WTC11 (cell line): ENCODE data around the gene WDSUB1. TPM values are rescaled to one million over a fixed set of nuclear protein-coding genes. Genes with fewer than 3 reads are reported as not detected.

Source experiments
- ATAC-seq: fragments of 200-7000 bp; cut with Tn5 transposase; 2 replicates; pipeline ENCODE4 v1.10.0; 2021; ENCODE audit warnings: mild to moderate bottlenecking, moderate library complexity
- CTCF ChIA-PET: fragments of 300-600 bp; sonication (Branson Sonifier 250); formaldehyde crosslinking; loops from one replicate; lab custom pipeline; 2021; ENCODE audit warnings: antibody characterized with exemption; lab: Charles Lee
- POLR2A ChIA-PET: fragments of 350-600 bp; sonication (Branson Sonifier 250); formaldehyde crosslinking; loops from one replicate; lab custom pipeline; 2021; ENCODE audit warnings: antibody characterized with exemption; lab: Charles Lee
- DNase-seq: peaks from one replicate; pipeline ENCODE4 v3.0.0; 2021; ENCODE audit warnings: low spot score
- H3K27ac Mint-ChIP-seq: 2 replicates; pipeline ENCODE4 v1.8.0; 2021; ENCODE audit warnings: mixed read lengths
- H3K27me3 Mint-ChIP-seq: 2 replicates; pipeline ENCODE4 v1.8.0; 2021; ENCODE audit warnings: low read depth, mild to moderate bottlenecking, moderate library complexity, mixed read lengths
- H3K36me3 Mint-ChIP-seq: 2 replicates; pipeline ENCODE4 v1.8.0; 2021; ENCODE audit warnings: mixed read lengths
- H3K4me1 Mint-ChIP-seq: 2 replicates; pipeline ENCODE4 v1.8.0; 2022; ENCODE audit warnings: mixed read lengths
- H3K4me3 Mint-ChIP-seq: 2 replicates; pipeline ENCODE4 v1.8.0; 2021; ENCODE audit warnings: mild to moderate bottlenecking, moderate library complexity, mixed read lengths
- H3K9me3 Mint-ChIP-seq: 2 replicates; pipeline ENCODE4 v1.8.0; 2021; ENCODE audit warnings: mixed read lengths
- ARID4B ChIP-seq: sonication (generic); formaldehyde crosslinking; IDR thresholded peaks from 2 replicates; pipeline ENCODE4 v1.8.0; 2023; ENCODE audit warnings: missing genetic modification reagents, mild to moderate bottlenecking, borderline replicate concordance
- CBFB ChIP-seq: sonication (generic); formaldehyde crosslinking; IDR thresholded peaks from 2 replicates; pipeline ENCODE4 v1.8.1; 2022; ENCODE audit warnings: mild to moderate bottlenecking, low read depth, missing genetic modification reagents
- CDX4 ChIP-seq: fragments of 250-450 bp; sonication (Bioruptor Pico); IDR thresholded peaks from 2 replicates; pipeline ENCODE4 v1.9.0; 2021; ENCODE audit warnings: moderate library complexity, mild to moderate bottlenecking, inconsistent platforms, borderline replicate concordance
- CREM ChIP-seq: sonication (generic); formaldehyde crosslinking; IDR thresholded peaks from 2 replicates; pipeline ENCODE4 v1.8.1; 2022; ENCODE audit warnings: mild to moderate bottlenecking, missing genetic modification reagents, moderate library complexity
- CTCF ChIP-seq: fragments of 200-600 bp; IDR thresholded peaks from 2 replicates; pipeline ENCODE4 v1.8.0; 2022; ENCODE audit warnings: antibody characterized with exemption
- ELF4 ChIP-seq: sonication (generic); formaldehyde crosslinking; IDR thresholded peaks from 2 replicates; pipeline ENCODE4 v1.8.1; 2022; ENCODE audit warnings: low read depth, mild to moderate bottlenecking, moderate library complexity, missing genetic modification reagents
- FOXP4 ChIP-seq: sonication (generic); formaldehyde crosslinking; IDR thresholded peaks from 2 replicates; pipeline ENCODE4 v1.8.0; 2022; ENCODE audit warnings: mild to moderate bottlenecking, missing genetic modification reagents
- MAX ChIP-seq: sonication (generic); formaldehyde crosslinking; IDR thresholded peaks from 2 replicates; pipeline ENCODE4 v1.8.0; 2022; ENCODE audit warnings: mild to moderate bottlenecking, missing genetic modification reagents
- MXD4 ChIP-seq: fragments of 250-450 bp; sonication (Bioruptor Pico); IDR thresholded peaks from 2 replicates; pipeline ENCODE4 v1.8.0; 2021; ENCODE audit warnings: mild to moderate bottlenecking, moderate library complexity, borderline replicate concordance
- MYBL2 ChIP-seq: sonication (generic); formaldehyde crosslinking; IDR thresholded peaks from 2 replicates; pipeline ENCODE4 v1.8.1; 2023; ENCODE audit warnings: mild to moderate bottlenecking, moderate library complexity, missing genetic modification reagents
- NR2C2 ChIP-seq: sonication (generic); formaldehyde crosslinking; IDR thresholded peaks from 2 replicates; pipeline ENCODE4 v1.8.0; 2022; ENCODE audit warnings: mild to moderate bottlenecking, missing genetic modification reagents
- PRRX2 ChIP-seq: fragments of 250-450 bp; sonication (Bioruptor Pico); IDR thresholded peaks from 2 replicates; pipeline ENCODE4 v1.8.0; 2021; ENCODE audit warnings: mild to moderate bottlenecking
- SMAD4 ChIP-seq: sonication (generic); formaldehyde crosslinking; IDR thresholded peaks from 2 replicates; pipeline ENCODE4 v1.8.0; 2022; ENCODE audit warnings: mild to moderate bottlenecking, missing genetic modification reagents
- SOX15 ChIP-seq: fragments of 250-450 bp; sonication (Bioruptor Pico); IDR thresholded peaks from 2 replicates; pipeline ENCODE4 v1.9.0; 2021; ENCODE audit warnings: mild to moderate bottlenecking
- ZBTB43 ChIP-seq: sonication (generic); formaldehyde crosslinking; IDR thresholded peaks from 2 replicates; pipeline ENCODE4 v1.8.1; 2023; ENCODE audit warnings: mild to moderate bottlenecking, missing genetic modification reagents
- ZNF317 ChIP-seq: sonication (generic); formaldehyde crosslinking; IDR thresholded peaks from 2 replicates; pipeline ENCODE4 v1.8.1; 2023; ENCODE audit warnings: low read depth, mild to moderate bottlenecking, moderate library complexity, missing genetic modification reagents, borderline replicate concordance
- ZNF416 ChIP-seq: fragments of 250-450 bp; sonication (Bioruptor Pico); IDR thresholded peaks from 2 replicates; pipeline ENCODE4 v1.9.0; 2021; ENCODE audit warnings: mild to moderate bottlenecking, inconsistent platforms
- ZNF423 ChIP-seq: fragments of 250-450 bp; sonication (Bioruptor Pico); IDR thresholded peaks from 2 replicates; pipeline ENCODE4 v2.1.2; 2022; ENCODE audit warnings: mild to moderate bottlenecking, moderate library complexity
- ZNF671 ChIP-seq: fragments of 250-450 bp; sonication (Bioruptor Pico); IDR thresholded peaks from 2 replicates; pipeline ENCODE4 v1.8.0; 2021; ENCODE audit warnings: mild to moderate bottlenecking
- ZSCAN18 ChIP-seq: fragments of 250-450 bp; sonication (Bioruptor Pico); IDR thresholded peaks from 2 replicates; pipeline ENCODE4 v2.1.2; 2022; ENCODE audit warnings: mild to moderate bottlenecking, moderate library complexity
- total RNA-seq: library from RNA; stranded (reverse); gene quantifications from 3 replicates; pipeline ENCODE4 v1.2.3, GENCODE V29; 2021
- TF ChIP-seq, protein P1 (sequence below): fragments of 250-450 bp; sonication (Bioruptor Pico); IDR thresholded peaks from 2 replicates; pipeline ENCODE4 v1.9.0; 2021; ENCODE audit warnings: mild to moderate bottlenecking
- TF ChIP-seq, protein P2 (sequence below): sonication (generic); formaldehyde crosslinking; conservative IDR thresholded peaks from 2 replicates; pipeline ENCODE4 v1.8.1; 2022; ENCODE audit warnings: mild to moderate bottlenecking, missing genetic modification reagents

Gene WDSUB1
- total RNA-seq, 1 experiment from 2014 or later = 5.8 TPM

DNA sequence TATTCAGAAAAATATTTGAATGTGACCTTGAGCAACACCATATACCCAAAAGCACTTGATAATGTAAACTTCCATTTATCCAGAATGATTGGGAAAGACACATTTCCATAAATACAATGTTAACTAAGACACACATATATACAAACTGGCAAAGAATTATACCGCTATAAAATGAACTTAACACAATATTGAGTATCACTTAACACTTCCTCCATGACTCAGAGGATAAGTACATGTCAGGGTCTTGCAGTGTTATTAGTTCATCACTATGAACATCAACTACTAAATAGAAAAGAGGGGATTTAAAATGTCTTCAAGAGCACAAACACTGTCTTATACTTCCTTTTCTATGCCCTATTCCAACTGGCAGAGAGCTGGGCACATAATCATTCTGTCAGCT, 18.6 kb downstream of the WDSUB1 start:
- Mint-ChIP-seq H3K27me3 (no peaks in the 10 kb centered on the region), H3K36me3 (peaks cover 4% of the 10 kb centered on the region), H3K9me3 (no peaks in the 10 kb centered on the region), H3K4me1 (peaks cover 8% of the 10 kb centered on the region), H3K27ac (no peak overlapping the region), H3K4me3 (no peak overlapping the region)
- DNase-seq (no peak), ATAC-seq (no peak)
- ChIA-PET CTCF (no interaction called here), POLR2A (no interaction called here)
- TF ChIP-seq CREM (CRISPR knock-in tag) = no peak
- no peak for TF ChIP-seq SOX15 (CRISPR knock-in tag)
- TF ChIP-seq MYBL2 = no peak
- TF ChIP-seq, protein P1, sequence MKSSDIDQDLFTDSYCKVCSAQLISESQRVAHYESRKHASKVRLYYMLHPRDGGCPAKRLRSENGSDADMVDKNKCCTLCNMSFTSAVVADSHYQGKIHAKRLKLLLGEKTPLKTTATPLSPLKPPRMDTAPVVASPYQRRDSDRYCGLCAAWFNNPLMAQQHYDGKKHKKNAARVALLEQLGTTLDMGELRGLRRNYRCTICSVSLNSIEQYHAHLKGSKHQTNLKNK (CRISPR knock-in tag) = no peak
- TF ChIP-seq ZNF423 (CRISPR knock-in tag) = no peak
- no peak for TF ChIP-seq ZSCAN18 (CRISPR knock-in tag)
- TF ChIP-seq MXD4 = no peak
- TF ChIP-seq FOXP4 = no peak
- no peak for TF ChIP-seq CTCF
- no peak for TF ChIP-seq SMAD4 (CRISPR knock-in tag)
- TF ChIP-seq, protein P2, sequence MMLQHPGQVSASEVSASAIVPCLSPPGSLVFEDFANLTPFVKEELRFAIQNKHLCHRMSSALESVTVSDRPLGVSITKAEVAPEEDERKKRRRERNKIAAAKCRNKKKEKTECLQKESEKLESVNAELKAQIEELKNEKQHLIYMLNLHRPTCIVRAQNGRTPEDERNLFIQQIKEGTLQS = no peak
- no peak for TF ChIP-seq NR2C2 (CRISPR knock-in tag)
- TF ChIP-seq ARID4B (CRISPR knock-in tag) = no peak
- TF ChIP-seq CDX4 (CRISPR knock-in tag) = no peak
- no peak for TF ChIP-seq ELF4 (CRISPR knock-in tag)

GRCh38 chr2:159266554-159266953, 19.9 kb downstream of the WDSUB1 start:
- CTCF ChIA-PET = no interaction called here
- H3K9me3 Mint-ChIP-seq = no peaks in the 10 kb centered on the region
- no peak for ATAC-seq
- no peak for TF ChIP-seq PRRX2
- no peak for TF ChIP-seq CBFB (CRISPR knock-in tag)
- no peak for TF ChIP-seq ZNF671 (CRISPR knock-in tag)
- TF ChIP-seq ZBTB43 (CRISPR knock-in tag) = no peak
- TF ChIP-seq ZNF416 (CRISPR knock-in tag) = no peak
- no peak for TF ChIP-seq MAX (CRISPR knock-in tag)
- TF ChIP-seq, protein P1 (CRISPR knock-in tag) = no peak
- TF ChIP-seq ZNF317 (CRISPR knock-in tag) = no peak

More at GRCh38 chr2:159266554-159266953, 19.9 kb downstream of the WDSUB1 start:
- no peak overlapping the region for H3K27ac Mint-ChIP-seq
- H3K4me1 Mint-ChIP-seq = peaks cover 8% of the 10 kb centered on the region
- no peak overlapping the region for H3K4me3 Mint-ChIP-seq
- POLR2A ChIA-PET = no interaction called here
- H3K36me3 Mint-ChIP-seq = peaks cover 3% of the 10 kb centered on the region
- no peaks in the 10 kb centered on the region for H3K27me3 Mint-ChIP-seq
- no peak for DNase-seq
